ENCODE data around the gene HPGD. TPM values are rescaled to one million over a fixed set of nuclear protein-coding genes. Genes with fewer than 3 reads are reported as not detected.

The HPGD gene
- not detected in 2 replicates for total RNA-seq

DNA sequence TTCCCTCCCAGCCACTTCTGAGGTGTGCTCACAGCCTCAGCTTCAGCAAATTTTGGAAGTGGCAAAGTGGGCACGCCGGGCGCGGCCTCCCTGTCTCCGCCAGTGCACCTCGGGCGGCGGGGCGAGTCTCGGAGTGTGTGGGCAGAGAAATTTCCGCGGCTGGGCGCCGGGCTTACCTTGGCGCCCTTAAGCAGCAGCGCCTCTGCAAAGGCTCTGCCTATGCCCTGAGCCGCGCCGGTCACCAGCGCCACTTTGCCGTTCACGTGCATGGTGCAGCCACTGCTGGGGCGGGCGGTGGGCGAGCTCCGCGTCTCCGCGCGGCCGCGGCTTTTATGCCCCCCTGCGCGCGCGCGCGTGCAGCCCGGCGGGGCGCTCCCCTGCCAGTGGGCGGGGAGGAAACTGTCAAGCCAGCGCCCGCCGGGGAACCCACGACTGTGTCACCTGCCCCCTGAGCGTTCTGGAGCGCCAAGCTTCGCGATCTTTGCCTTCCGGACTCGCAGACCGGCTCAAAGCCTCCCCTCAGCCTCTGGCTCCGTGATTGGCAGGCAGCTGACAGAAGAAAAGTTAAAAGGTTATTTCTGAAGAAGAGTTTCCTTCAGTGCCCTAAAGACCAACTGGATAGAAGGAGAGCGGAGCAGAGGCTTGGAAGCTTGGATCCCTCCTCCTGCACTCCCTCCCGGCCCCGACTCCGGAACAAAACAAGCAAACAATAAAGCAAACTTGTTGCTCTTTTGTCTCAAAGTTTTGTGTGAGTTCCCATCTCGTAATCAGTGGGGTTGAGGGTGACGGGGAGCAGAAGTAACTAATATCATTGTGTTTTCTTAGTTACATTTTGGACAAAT lies at the start of gene HPGD:
HPGD (minus strand) TSS at position 306 of the 842 bp plus-strand sequence; CDS start at position 269, 37 bp downstream.

Other genes starting within 250 kb of the HPGD start
- 35.7 and 36.4 TPM in 2 replicates for gene FBXO8, start 238.8 kb downstream of the HPGD start, total RNA-seq
- 8.1 and 12.5 TPM in 2 replicates for gene CEP44, start 238.6 kb downstream of the HPGD start, total RNA-seq

Data from dermis lymphatic vessel endothelial cell (primary cell).